GM19455 (cell line): ENCODE measurements around the gene UBE2L3.
A peak's percentile ranks its signal among the peaks of the same experiment; 100 is the strongest.
"Not testable (repeated sequence)": the region's sequence is repeated elsewhere in the genome, so short reads cannot be mapped to it uniquely, and the experiment has no call there.

Experiments used
- ATAC-seq: cut with Tn5 transposase; IDR thresholded peaks from one replicate; pipeline ENCODE4 v1.9.1; 2021; ENCODE audit not compliant: unreplicated experiment

Gene UBE2L3

GRCh38 chr22:21642584-21643448, 75.3 kb downstream of the UBE2L3 start:
- peak; percentile 1 for ATAC-seq

GRCh38 chr22:21643533-21644357, 76.2 kb downstream of the UBE2L3 start:
- ATAC-seq = no peak

GRCh38 chr22:21645513-21645912, 78.0 kb downstream of the UBE2L3 start:
- not testable (repeated sequence) for ATAC-seq

- no peak for ATAC-seq
Observed at GRCh38 chr22:21646608-21647590, 79.4 kb downstream of the UBE2L3 start.

GRCh38 chr22:21650280-21650679, 82.8 kb downstream of the UBE2L3 start:
- no peak for ATAC-seq

- no peak for ATAC-seq
Observed at GRCh38 chr22:21650823-21651520, 83.5 kb downstream of the UBE2L3 start.

- peak; percentile 13 for ATAC-seq
Observed at GRCh38 chr22:21651521-21652009, 84.1 kb downstream of the UBE2L3 start.

GRCh38 chr22:21652010-21652546, 84.6 kb downstream of the UBE2L3 start:
- peak; percentile 85 for ATAC-seq

GRCh38 chr22:21652547-21653545, 85.3 kb downstream of the UBE2L3 start:
- ATAC-seq = no peak

- ATAC-seq = peak; percentile 7
Observed at GRCh38 chr22:21657020-21657359, 89.5 kb downstream of the UBE2L3 start.

- ATAC-seq = peak; percentile 66
Observed at GRCh38 chr22:21657360-21658032, 90.0 kb downstream of the UBE2L3 start.

- no peak for ATAC-seq
Observed at GRCh38 chr22:21659864-21660525, 92.5 kb downstream of the UBE2L3 start.

- no peak for ATAC-seq
Observed at GRCh38 chr22:21660904-21661303, 93.4 kb downstream of the UBE2L3 start.

GRCh38 chr22:21661991-21662390, 94.5 kb downstream of the UBE2L3 start:
- no peak for ATAC-seq

GRCh38 chr22:21663738-21664137, 96.2 kb downstream of the UBE2L3 start:
- ATAC-seq = no peak

GRCh38 chr22:21665047-21665851, 97.7 kb downstream of the UBE2L3 start:
- ATAC-seq = no peak

- no peak for ATAC-seq
Observed at GRCh38 chr22:21666786-21667185, 99.3 kb downstream of the UBE2L3 start.
